ENCODE results near the gene TMCC2. TPM values are rescaled to one million over a fixed set of nuclear protein-coding genes. Genes with fewer than 3 reads are reported as not detected.

The TMCC2 gene
- total RNA-seq, 1 donor from 2014 or later = 7.1 TPM

- no peaks in the 10 kb centered on the region for H3K36me3 Mint-ChIP-seq
- H3K36me3 ChIP-seq = no peaks in the 10 kb centered on the region
- peaks cover 31% of the 10 kb centered on the region for H3K4me1 ChIP-seq
- no peak overlapping the region for H3K27ac Mint-ChIP-seq
- no peak overlapping the region for H3K4me2 ChIP-seq
- H3F3A ChIP-seq (ENCODE audit: low read depth) = peaks cover 3% of the 10 kb centered on the region
- TF ChIP-seq EZH2 (IDR thresholded peaks at IDR 0.05) (no peak), CTCF (IDR thresholded peaks at IDR 0.05) (no peak), EZH2phosphoT487 (IDR thresholded peaks at IDR 0.05) (no peak)
- H3K4me3 ChIP-seq = no peak overlapping the region
- H3K9ac ChIP-seq = no peak overlapping the region
- DNase-seq (ENCODE audit: low spot score) = no peak
- peaks cover 26% of the 10 kb centered on the region for H3K4me1 Mint-ChIP-seq
- H2AFZ ChIP-seq (replicated peaks) = no peak overlapping the region
- no peak overlapping the region for H3K4me3 Mint-ChIP-seq
- no peaks in the 10 kb centered on the region for H3K79me2 ChIP-seq (ENCODE audit: low read depth)
- H3K9me3 ChIP-seq (ENCODE audit: low read depth) = no peaks in the 10 kb centered on the region
- H3K27me3 ChIP-seq = no peaks in the 10 kb centered on the region
- H4K20me1 ChIP-seq (ENCODE audit: low read depth) = peaks cover 18% of the 10 kb centered on the region
- H3K27ac ChIP-seq = no peak overlapping the region
- H3K27me3 Mint-ChIP-seq (ENCODE audit: insufficient read depth, low read depth) = no peaks in the 10 kb centered on the region
- H3K9me3 Mint-ChIP-seq = no peaks in the 10 kb centered on the region
These were observed 31.6 kb downstream of the TMCC2 start for GRCh38 chr1:205259324-205259832.

- H3K4me1 ChIP-seq = peaks cover 31% of the 10 kb centered on the region
- Mint-ChIP-seq H3K36me3 (no peaks in the 10 kb centered on the region), H3K27ac (no peak overlapping the region), H3K4me3 (no peak overlapping the region), H3K27me3 (ENCODE audit: insufficient read depth, low read depth) (no peaks in the 10 kb centered on the region), H3K9me3 (no peaks in the 10 kb centered on the region), H3K4me1 (peaks cover 29% of the 10 kb centered on the region)
- H3K36me3 ChIP-seq = no peaks in the 10 kb centered on the region
- H4K20me1 ChIP-seq (ENCODE audit: low read depth) = peaks cover 18% of the 10 kb centered on the region
- no peak overlapping the region for H2AFZ ChIP-seq (replicated peaks)
- no peaks in the 10 kb centered on the region for H3K79me2 ChIP-seq (ENCODE audit: low read depth)
- DNase-seq (ENCODE audit: low spot score) = no peak
- no peak overlapping the region for H3K4me3 ChIP-seq
- no peak overlapping the region for H3K27ac ChIP-seq
- H3K9me3 ChIP-seq (ENCODE audit: low read depth) = no peaks in the 10 kb centered on the region
- H3F3A ChIP-seq (ENCODE audit: low read depth) = peaks cover 3% of the 10 kb centered on the region
- H3K4me2 ChIP-seq = no peak overlapping the region
- no peaks in the 10 kb centered on the region for H3K27me3 ChIP-seq
- TF ChIP-seq CTCF (IDR thresholded peaks at IDR 0.05) = no peak
- no peak for TF ChIP-seq EZH2phosphoT487 (IDR thresholded peaks at IDR 0.05)
- TF ChIP-seq EZH2 (IDR thresholded peaks at IDR 0.05) = no peak
- H3K9ac ChIP-seq = no peak overlapping the region
These were observed 32.3 kb downstream of the TMCC2 start for GRCh38 chr1:205259998-205260397.

GRCh38 chr1:205260948-205261732 is 33.4 kb downstream of the TMCC2 start:
- H3K4me2 ChIP-seq = no peak overlapping the region
- no peak overlapping the region for H3K27ac Mint-ChIP-seq
- H3K27ac ChIP-seq = no peak overlapping the region
- no peak for TF ChIP-seq EZH2 (IDR thresholded peaks at IDR 0.05)
- TF ChIP-seq EZH2phosphoT487 (IDR thresholded peaks at IDR 0.05) = no peak
- TF ChIP-seq CTCF (IDR thresholded peaks at IDR 0.05) = no peak
- no peak for DNase-seq (ENCODE audit: low spot score)
- peaks cover 31% of the 10 kb centered on the region for H3K4me1 ChIP-seq
- H3F3A ChIP-seq (ENCODE audit: low read depth) = peaks cover 3% of the 10 kb centered on the region
- no peak overlapping the region for H2AFZ ChIP-seq (replicated peaks)
- H4K20me1 ChIP-seq (ENCODE audit: low read depth) = peaks cover 18% of the 10 kb centered on the region
- H3K79me2 ChIP-seq (ENCODE audit: low read depth) = no peaks in the 10 kb centered on the region
- H3K4me3 ChIP-seq = no peak overlapping the region
- no peaks in the 10 kb centered on the region for H3K36me3 ChIP-seq
- no peaks in the 10 kb centered on the region for H3K27me3 Mint-ChIP-seq (ENCODE audit: insufficient read depth, low read depth)
- no peaks in the 10 kb centered on the region for H3K9me3 ChIP-seq (ENCODE audit: low read depth)
- H3K9me3 Mint-ChIP-seq = no peaks in the 10 kb centered on the region
- H3K36me3 Mint-ChIP-seq = no peaks in the 10 kb centered on the region
- peaks cover 23% of the 10 kb centered on the region for H3K4me1 Mint-ChIP-seq
- H3K27me3 ChIP-seq = no peaks in the 10 kb centered on the region
- H3K4me3 Mint-ChIP-seq = no peak overlapping the region
- H3K9ac ChIP-seq = no peak overlapping the region

Measured in neural progenitor cell (in vitro differentiated cells).